ENCODE measurements around the gene MCC.

DNA sequence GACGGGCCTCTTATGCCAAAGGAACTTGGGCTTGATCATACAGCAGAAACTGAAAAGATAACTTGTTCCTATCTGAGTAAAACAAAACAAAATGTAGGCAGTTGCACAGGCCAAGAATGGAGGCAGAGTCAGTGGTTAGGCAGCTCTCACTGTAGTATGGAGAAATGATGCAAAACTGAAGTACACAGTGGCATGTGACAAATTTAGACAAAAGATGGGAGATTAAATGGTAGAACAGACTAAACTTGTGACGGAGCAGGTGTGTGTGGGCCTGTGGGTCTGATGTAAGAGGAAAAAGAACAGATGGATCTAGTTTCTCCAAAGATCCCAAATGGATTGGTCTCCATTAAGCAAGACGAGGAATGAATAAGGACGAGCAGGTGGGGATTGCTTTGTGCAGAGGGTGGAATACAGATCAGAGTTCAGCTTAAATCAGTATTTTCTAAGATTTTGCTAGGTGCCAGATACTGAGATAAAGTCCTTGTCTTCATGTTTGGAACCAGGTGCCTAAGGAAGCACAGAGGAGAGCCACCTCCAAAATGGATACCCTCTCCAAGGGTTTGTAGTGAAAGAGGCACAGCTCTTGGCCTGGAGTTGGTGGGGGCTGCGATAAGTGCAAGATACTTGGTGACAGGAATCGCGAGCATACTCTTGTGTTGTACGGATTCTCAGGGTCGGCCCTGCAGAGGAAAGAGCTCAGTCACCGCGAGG, 512.4 kb downstream of the MCC start:
- TF ChIP-seq, protein P1, sequence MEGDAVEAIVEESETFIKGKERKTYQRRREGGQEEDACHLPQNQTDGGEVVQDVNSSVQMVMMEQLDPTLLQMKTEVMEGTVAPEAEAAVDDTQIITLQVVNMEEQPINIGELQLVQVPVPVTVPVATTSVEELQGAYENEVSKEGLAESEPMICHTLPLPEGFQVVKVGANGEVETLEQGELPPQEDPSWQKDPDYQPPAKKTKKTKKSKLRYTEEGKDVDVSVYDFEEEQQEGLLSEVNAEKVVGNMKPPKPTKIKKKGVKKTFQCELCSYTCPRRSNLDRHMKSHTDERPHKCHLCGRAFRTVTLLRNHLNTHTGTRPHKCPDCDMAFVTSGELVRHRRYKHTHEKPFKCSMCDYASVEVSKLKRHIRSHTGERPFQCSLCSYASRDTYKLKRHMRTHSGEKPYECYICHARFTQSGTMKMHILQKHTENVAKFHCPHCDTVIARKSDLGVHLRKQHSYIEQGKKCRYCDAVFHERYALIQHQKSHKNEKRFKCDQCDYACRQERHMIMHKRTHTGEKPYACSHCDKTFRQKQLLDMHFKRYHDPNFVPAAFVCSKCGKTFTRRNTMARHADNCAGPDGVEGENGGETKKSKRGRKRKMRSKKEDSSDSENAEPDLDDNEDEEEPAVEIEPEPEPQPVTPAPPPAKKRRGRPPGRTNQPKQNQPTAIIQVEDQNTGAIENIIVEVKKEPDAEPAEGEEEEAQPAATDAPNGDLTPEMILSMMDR (IDR thresholded peaks at IDR 0.05; ENCODE audit: low read length): no peak
- no peak for TF ChIP-seq EZH2 (optimal IDR thresholded peaks at IDR 0.05; ENCODE audit: low read depth, low read length)
- TF ChIP-seq EZH2phosphoT487 (IDR thresholded peaks at IDR 0.05; ENCODE audit: low read length): no peak

All from MM.1S (cell line).